Nephron progenitor cell (in vitro differentiated cells): ENCODE data around the gene HDAC9.
A peak's percentile ranks its signal among the peaks of the same experiment; 100 is the strongest.

ENCODE experiments used
- DNase-seq: peaks from one replicate; pipeline ENCODE4 v3.0.0; 2021
- H3K27ac Mint-ChIP-seq: 2 replicates; pipeline ENCODE4 v1.8.0; 2021; ENCODE audit warnings: mild to moderate bottlenecking, moderate library complexity, mixed read lengths
- H3K27me3 Mint-ChIP-seq: 2 replicates; pipeline ENCODE4 v1.8.0; 2021; ENCODE audit warnings: mild to moderate bottlenecking, low read depth, mixed read lengths; ENCODE audit not compliant: poor library complexity
- H3K36me3 Mint-ChIP-seq: 2 replicates; pipeline ENCODE4 v1.8.0; 2021; ENCODE audit warnings: low read depth, mixed read lengths
- H3K4me1 Mint-ChIP-seq: 2 replicates; pipeline ENCODE4 v1.8.0; 2021; ENCODE audit warnings: mixed read lengths
- H3K4me3 Mint-ChIP-seq: 2 replicates; pipeline ENCODE4 v1.8.0; 2021; ENCODE audit warnings: mild to moderate bottlenecking, moderate library complexity, mixed read lengths
- H3K9me3 Mint-ChIP-seq: 2 replicates; pipeline ENCODE4 v1.8.0; 2021; ENCODE audit warnings: mild to moderate bottlenecking, moderate library complexity, mixed read lengths
- TF ChIP-seq, protein P1 (sequence below): fragments of 200-600 bp; sonication (generic); IDR thresholded peaks from 2 replicates; pipeline ENCODE4 v1.5.0; 2021; ENCODE audit warnings: antibody characterized with exemption

HDAC9 gene

DNA sequence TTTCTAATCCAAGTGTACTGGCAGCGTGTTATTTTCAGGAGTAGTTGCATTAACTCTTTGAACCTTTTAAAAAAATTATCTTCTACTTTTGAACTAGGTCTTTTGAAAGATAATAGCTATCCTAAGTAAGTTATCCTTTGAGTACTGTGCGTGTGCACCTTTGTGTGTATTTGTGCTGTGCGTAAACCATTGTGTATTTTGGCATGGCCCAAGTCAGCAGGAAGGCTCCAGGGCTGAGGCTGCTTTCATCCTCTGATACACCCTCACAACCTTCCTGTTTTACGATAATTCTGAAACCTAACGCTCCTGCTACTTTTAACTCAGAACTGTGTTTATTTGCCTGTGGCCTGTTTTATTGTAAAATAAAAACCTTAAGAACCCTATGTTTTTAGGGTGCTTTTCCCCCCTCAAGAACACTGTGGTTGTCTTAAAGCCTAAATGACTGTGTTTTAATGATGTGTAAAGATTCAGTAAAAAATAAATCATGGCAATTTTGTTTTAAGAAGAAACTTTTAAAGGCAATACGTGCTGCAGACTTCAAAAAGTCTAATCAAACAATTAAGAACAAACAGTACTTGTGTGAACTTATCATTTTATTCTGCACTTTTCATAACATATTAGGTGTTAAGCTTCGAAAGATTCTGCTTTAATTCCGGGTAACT, 57.5 kb downstream of the HDAC9 start:
- Mint-ChIP-seq H3K4me1 (peaks cover 17% of the 10 kb centered on the region), H3K36me3 (no peaks in the 10 kb centered on the region), H3K4me3 (no peak overlapping the region), H3K27me3 (no peaks in the 10 kb centered on the region), H3K9me3 (no peaks in the 10 kb centered on the region), H3K27ac (peak overlapping the region; percentile 50)
- no peak for DNase-seq
- TF ChIP-seq, protein P1, sequence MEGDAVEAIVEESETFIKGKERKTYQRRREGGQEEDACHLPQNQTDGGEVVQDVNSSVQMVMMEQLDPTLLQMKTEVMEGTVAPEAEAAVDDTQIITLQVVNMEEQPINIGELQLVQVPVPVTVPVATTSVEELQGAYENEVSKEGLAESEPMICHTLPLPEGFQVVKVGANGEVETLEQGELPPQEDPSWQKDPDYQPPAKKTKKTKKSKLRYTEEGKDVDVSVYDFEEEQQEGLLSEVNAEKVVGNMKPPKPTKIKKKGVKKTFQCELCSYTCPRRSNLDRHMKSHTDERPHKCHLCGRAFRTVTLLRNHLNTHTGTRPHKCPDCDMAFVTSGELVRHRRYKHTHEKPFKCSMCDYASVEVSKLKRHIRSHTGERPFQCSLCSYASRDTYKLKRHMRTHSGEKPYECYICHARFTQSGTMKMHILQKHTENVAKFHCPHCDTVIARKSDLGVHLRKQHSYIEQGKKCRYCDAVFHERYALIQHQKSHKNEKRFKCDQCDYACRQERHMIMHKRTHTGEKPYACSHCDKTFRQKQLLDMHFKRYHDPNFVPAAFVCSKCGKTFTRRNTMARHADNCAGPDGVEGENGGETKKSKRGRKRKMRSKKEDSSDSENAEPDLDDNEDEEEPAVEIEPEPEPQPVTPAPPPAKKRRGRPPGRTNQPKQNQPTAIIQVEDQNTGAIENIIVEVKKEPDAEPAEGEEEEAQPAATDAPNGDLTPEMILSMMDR = no peak

DNA sequence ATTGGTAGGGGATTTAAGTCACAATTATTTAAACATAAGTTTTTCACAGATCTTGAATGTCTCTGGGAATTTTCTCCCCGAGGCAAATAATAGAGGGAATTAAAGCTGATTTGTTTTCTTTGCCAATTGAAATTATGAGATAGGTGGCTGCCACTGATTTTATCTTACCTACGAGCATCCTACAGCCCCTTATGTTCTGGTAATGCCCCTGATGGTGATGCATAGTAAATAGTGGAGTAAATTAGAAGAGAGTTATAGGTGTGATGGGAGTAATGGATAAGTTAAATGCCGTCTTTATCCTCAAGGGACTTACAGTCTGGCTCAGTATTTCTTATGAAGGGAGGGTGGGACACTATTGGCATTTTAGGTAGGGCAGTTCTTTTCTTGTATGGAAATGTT, 58.1 kb downstream of the HDAC9 start:
- peaks cover 17% of the 10 kb centered on the region for H3K4me1 Mint-ChIP-seq
- no peaks in the 10 kb centered on the region for H3K27me3 Mint-ChIP-seq
- TF ChIP-seq, protein P1 = no peak
- no peaks in the 10 kb centered on the region for H3K9me3 Mint-ChIP-seq
- H3K36me3 Mint-ChIP-seq = no peaks in the 10 kb centered on the region
- no peak overlapping the region for H3K27ac Mint-ChIP-seq
- DNase-seq = no peak
- no peak overlapping the region for H3K4me3 Mint-ChIP-seq

DNA sequence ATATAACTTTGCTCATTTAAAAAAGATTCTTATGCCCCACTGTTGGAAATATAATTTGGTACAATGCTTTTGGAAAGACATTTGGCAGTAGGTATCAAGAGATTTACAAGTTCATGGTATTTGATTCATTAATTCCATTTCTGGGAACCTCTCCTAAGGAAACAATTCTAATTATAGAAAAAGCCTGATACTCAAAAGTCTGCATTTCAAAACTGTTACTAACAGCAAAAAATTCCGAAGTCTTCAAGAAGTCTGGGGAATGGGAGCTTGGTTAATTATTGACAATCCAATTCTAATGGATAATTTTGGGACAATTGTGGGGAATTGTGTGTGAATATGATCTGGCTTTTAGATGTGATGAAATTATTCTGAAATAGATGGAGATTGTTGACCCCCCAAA, 59.6 kb downstream of the HDAC9 start:
- Mint-ChIP-seq H3K36me3 (no peaks in the 10 kb centered on the region), H3K27me3 (no peaks in the 10 kb centered on the region), H3K9me3 (no peaks in the 10 kb centered on the region), H3K4me1 (peaks cover 17% of the 10 kb centered on the region), H3K4me3 (no peak overlapping the region), H3K27ac (no peak overlapping the region)
- TF ChIP-seq, protein P1 = no peak
- DNase-seq = no peak

DNA sequence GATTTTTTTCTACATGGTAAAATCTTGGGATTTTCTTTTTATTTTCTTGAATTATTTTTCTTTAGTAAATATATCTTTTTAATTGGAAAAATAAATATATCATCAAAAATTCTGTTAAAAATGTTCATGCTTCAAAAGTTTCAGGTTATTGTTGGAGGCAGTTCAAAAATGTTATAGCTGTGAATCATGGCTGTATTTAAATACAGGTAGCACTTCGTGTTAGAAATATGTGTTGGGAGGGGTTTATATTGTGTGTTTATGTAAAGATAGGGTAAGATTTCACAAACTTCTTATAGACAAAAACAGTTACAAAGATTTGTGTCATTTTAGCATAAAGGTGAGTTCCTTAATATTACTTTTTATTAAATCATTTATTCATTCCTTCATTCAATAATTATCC, 60.4 kb downstream of the HDAC9 start:
- H3K27ac Mint-ChIP-seq = no peak overlapping the region
- peaks cover 17% of the 10 kb centered on the region for H3K4me1 Mint-ChIP-seq
- H3K9me3 Mint-ChIP-seq = no peaks in the 10 kb centered on the region
- no peaks in the 10 kb centered on the region for H3K27me3 Mint-ChIP-seq
- no peaks in the 10 kb centered on the region for H3K36me3 Mint-ChIP-seq
- TF ChIP-seq, protein P1 = no peak
- H3K4me3 Mint-ChIP-seq = no peak overlapping the region
- DNase-seq = no peak

DNA sequence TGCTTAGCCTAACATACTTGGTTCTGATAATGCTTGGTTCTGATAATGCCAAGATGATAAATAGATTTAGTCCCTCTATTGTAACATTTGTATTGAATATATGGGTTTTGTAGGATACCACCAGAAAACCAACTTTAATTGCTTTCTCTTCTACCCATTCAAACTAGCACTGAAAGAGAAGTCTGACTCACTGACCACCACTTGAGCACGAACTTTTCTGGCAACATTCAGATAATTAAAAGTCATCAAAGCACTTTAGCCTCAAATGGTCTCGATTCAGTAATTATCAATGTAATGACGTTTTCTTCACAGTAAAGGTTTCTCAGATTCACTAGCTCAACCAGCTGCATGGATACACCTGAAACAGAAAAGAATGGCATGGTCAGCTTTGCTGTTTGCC, 63.0 kb downstream of the HDAC9 start:
- H3K4me1 Mint-ChIP-seq = peaks cover 2% of the 10 kb centered on the region
- DNase-seq = no peak
- no peaks in the 10 kb centered on the region for H3K36me3 Mint-ChIP-seq
- no peaks in the 10 kb centered on the region for H3K27me3 Mint-ChIP-seq
- TF ChIP-seq, protein P1 = no peak
- H3K9me3 Mint-ChIP-seq = no peaks in the 10 kb centered on the region
- H3K4me3 Mint-ChIP-seq = no peak overlapping the region
- H3K27ac Mint-ChIP-seq = no peak overlapping the region

DNA sequence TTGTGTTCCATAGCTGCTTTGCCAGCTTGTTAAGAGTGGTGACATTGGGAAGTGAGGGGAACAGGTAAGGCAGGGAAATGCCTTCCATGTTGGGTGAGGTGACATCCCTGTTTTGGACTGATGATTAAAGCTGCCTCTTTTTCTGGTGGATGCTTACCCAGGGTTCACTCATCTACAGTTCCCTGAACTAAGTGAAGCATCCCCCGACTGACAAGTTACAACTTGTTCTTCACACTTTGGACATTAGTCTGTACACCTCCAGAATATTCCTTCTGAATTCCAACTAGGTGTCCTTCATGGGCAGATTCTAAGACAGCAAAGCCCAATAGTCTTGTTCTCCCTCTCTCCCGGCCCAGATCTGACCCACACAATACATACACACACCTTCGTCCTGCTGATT, 63.4 kb downstream of the HDAC9 start:
- Mint-ChIP-seq H3K27ac (no peak overlapping the region), H3K36me3 (no peaks in the 10 kb centered on the region), H3K4me3 (no peak overlapping the region), H3K4me1 (no peaks in the 10 kb centered on the region), H3K27me3 (no peaks in the 10 kb centered on the region), H3K9me3 (no peaks in the 10 kb centered on the region)
- no peak for DNase-seq
- TF ChIP-seq, protein P1 = no peak
